ENCODE measurements around the gene TSEN34.
"Not testable (repeated sequence)": the region's sequence is repeated elsewhere in the genome, so short reads cannot be mapped to it uniquely, and the experiment has no call there.

Gene TSEN34

GRCh38 chr19:54240372-54241336, 49.5 kb downstream of the TSEN34 start:
- H3K36me3 ChIP-seq (ENCODE audit: insufficient read depth, low read length); H3K9ac ChIP-seq (ENCODE audit: low read depth, low read length); H3K4me1 ChIP-seq (ENCODE audit: insufficient read depth, low read length); H3K9me3 ChIP-seq (ENCODE audit: control insufficient read depth, insufficient read depth, low read length): not testable (repeated sequence)

DNA sequence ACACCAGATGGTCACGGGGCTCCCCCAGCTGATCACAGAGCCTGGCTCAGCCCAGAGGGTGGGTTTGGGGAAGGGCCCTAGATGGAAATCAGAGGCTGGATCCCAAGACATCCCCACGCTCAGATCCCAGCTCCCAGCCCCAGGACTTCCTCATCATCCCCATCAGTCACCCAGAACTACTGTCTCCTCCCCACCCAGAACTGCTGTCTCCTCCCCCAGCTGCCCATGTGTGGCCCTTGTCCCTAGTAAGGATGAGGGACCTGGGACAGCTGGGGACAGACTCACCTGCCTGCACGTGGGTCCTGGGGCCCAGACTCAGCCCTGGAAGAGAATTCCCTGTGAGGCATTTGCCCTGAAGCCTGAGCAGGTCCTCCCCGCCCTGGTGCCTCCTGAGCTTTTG, 51.1 kb downstream of the TSEN34 start:
- H3K9ac ChIP-seq (ENCODE audit: low read depth, low read length); H3K36me3 ChIP-seq (ENCODE audit: insufficient read depth, low read length); H3K9me3 ChIP-seq (ENCODE audit: control insufficient read depth, insufficient read depth, low read length); H3K4me1 ChIP-seq (ENCODE audit: insufficient read depth, low read length): not testable (repeated sequence)

- not testable (repeated sequence) for H3K4me1 ChIP-seq (ENCODE audit: insufficient read depth, low read length); H3K9ac ChIP-seq (ENCODE audit: low read depth, low read length); H3K36me3 ChIP-seq (ENCODE audit: insufficient read depth, low read length); H3K9me3 ChIP-seq (ENCODE audit: control insufficient read depth, insufficient read depth, low read length)
Observed at GRCh38 chr19:54242646-54243045, 51.5 kb downstream of the TSEN34 start, which contains the start of gene LILRA6. LILRA6 (minus strand) TSS chr19:54242790.

GRCh38 chr19:54243809-54244208, 52.7 kb downstream of the TSEN34 start:
- H3K9ac ChIP-seq (ENCODE audit: low read depth, low read length); H3K36me3 ChIP-seq (ENCODE audit: insufficient read depth, low read length); H3K4me1 ChIP-seq (ENCODE audit: insufficient read depth, low read length); H3K9me3 ChIP-seq (ENCODE audit: control insufficient read depth, insufficient read depth, low read length): not testable (repeated sequence)

Data from ES-I3 (cell line).